ENCODE data around the gene KCNJ15. TPM values are rescaled to one million over a fixed set of nuclear protein-coding genes. Genes with fewer than 3 reads are reported as not detected.

KCNJ15 gene
- total RNA-seq, 1 experiment from 2014 or later = not detected

GRCh38 chr21:38267991-38268863, 11.4 kb downstream of the KCNJ15 start:
- no peak for DNase-seq (ENCODE audit: low spot score)

GRCh38 chr21:38268864-38269575, 12.2 kb downstream of the KCNJ15 start:
- DNase-seq (ENCODE audit: low spot score) = no peak

- DNase-seq (ENCODE audit: low spot score) = no peak
Measured at GRCh38 chr21:38269576-38269936, 12.8 kb downstream of the KCNJ15 start.

- DNase-seq (ENCODE audit: low spot score) = no peak
Measured at GRCh38 chr21:38272215-38272614, 15.4 kb downstream of the KCNJ15 start.

GRCh38 chr21:38273745-38274542, 17.2 kb downstream of the KCNJ15 start:
- DNase-seq (ENCODE audit: low spot score) = no peak

- no peak for DNase-seq (ENCODE audit: low spot score)
Measured at GRCh38 chr21:38277501-38278131, 20.8 kb downstream of the KCNJ15 start.

- no peak for DNase-seq (ENCODE audit: low spot score)
Measured at GRCh38 chr21:38280454-38280853, 23.7 kb downstream of the KCNJ15 start.

- no peak for DNase-seq (ENCODE audit: low spot score)
Measured at GRCh38 chr21:38280867-38281266, 24.1 kb downstream of the KCNJ15 start.

- DNase-seq (ENCODE audit: low spot score) = no peak
Measured at GRCh38 chr21:38282921-38283320, 26.1 kb downstream of the KCNJ15 start.

GRCh38 chr21:38284216-38284615, 27.4 kb downstream of the KCNJ15 start:
- DNase-seq (ENCODE audit: low spot score) = no peak

GRCh38 chr21:38286739-38287471, 30.1 kb downstream of the KCNJ15 start:
- no peak for DNase-seq (ENCODE audit: low spot score)

- DNase-seq (ENCODE audit: low spot score) = no peak
Measured at GRCh38 chr21:38287476-38287875, 30.7 kb downstream of the KCNJ15 start.

GRCh38 chr21:38289705-38290485, 33.1 kb downstream of the KCNJ15 start:
- DNase-seq (ENCODE audit: low spot score) = no peak

- no peak for DNase-seq (ENCODE audit: low spot score)
Measured at GRCh38 chr21:38290809-38291208, 34.0 kb downstream of the KCNJ15 start.

GRCh38 chr21:38291874-38292273, 35.1 kb downstream of the KCNJ15 start:
- DNase-seq (ENCODE audit: low spot score) = no peak

- peak; percentile 8 for DNase-seq (ENCODE audit: low spot score)
Measured at GRCh38 chr21:38293113-38293512, 36.3 kb downstream of the KCNJ15 start.

- peak; percentile 23 for DNase-seq (ENCODE audit: low spot score)
Measured at GRCh38 chr21:38293765-38294164, 37.0 kb downstream of the KCNJ15 start.

- no peak for DNase-seq (ENCODE audit: low spot score)
Measured at GRCh38 chr21:38294609-38295008, 37.8 kb downstream of the KCNJ15 start.

- DNase-seq (ENCODE audit: low spot score) = peak; percentile 6
Measured at GRCh38 chr21:38295997-38296764, 39.4 kb downstream of the KCNJ15 start.

All from HT-29 (cell line).